SU-DHL-6 (cell line): ENCODE measurements around the gene CORO1C.

ENCODE experiments used
- EZH2phosphoT487 ChIP-seq: fragments of 200-600 bp; sonication (generic), shearing (Covaris generic); conservative IDR thresholded peaks from 2 replicates; pipeline ENCODE4 v1.6.1; 2018; ENCODE audit warnings: mild to moderate bottlenecking, antibody characterized with exemption, low read length, moderate library complexity, mixed read lengths
- TF ChIP-seq, protein P1 (sequence below): fragments of 200-600 bp; sonication (generic); IDR thresholded peaks from one replicate; pipeline ENCODE4 v1.5.1; 2017; ENCODE audit warnings: antibody characterized with exemption, mild to moderate bottlenecking, low read length, moderate library complexity; ENCODE audit not compliant: insufficient read depth, poor library complexity, severe bottlenecking

DNA sequence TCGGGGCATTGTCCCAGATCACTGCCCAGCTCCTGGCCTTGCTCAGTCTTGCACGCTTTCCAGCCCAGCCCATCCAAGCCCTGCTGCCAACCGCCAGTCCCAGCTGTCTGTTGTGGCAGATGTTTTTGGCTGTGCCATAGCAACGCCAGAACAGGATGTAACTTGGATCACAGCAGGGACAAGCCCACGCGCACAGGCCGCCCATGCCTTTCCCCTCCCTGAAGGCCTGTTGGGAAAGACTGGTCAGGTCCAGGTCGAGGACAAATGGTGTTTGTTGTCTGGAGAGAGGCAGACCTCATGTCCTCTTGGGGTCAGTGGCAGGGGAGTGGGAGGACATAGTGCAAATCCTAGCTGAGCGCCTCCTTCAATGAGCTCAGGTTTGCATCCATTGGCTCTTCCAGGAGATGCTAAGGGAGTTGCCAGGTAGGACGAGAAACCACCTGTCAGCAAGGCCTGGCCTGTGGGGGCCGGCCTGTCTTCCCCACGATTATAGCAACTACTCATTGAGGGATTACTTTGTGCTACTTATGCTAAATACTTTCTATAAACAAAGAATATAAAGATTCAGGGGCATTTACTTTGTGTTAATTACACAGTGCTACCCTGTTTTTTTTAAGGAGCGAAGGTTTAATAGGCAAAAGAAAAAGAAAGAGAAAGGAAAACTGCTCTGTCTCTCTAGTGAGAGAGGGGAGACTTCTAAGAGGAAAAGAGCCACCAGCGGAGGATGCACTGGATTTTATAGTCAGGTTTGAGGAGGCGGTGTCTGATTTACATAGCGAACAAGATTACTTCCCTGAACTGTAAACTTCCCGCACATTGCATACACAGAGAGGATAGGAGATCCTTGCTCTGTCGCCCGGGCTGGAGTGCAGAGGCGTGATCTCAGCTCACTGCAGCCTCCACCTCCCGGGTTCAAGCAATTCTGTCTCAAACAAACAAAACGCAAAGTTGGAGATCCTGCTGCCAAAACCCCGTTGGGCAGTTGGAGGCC is 42.8 kb upstream of the CORO1C start:
- TF ChIP-seq, protein P1, sequence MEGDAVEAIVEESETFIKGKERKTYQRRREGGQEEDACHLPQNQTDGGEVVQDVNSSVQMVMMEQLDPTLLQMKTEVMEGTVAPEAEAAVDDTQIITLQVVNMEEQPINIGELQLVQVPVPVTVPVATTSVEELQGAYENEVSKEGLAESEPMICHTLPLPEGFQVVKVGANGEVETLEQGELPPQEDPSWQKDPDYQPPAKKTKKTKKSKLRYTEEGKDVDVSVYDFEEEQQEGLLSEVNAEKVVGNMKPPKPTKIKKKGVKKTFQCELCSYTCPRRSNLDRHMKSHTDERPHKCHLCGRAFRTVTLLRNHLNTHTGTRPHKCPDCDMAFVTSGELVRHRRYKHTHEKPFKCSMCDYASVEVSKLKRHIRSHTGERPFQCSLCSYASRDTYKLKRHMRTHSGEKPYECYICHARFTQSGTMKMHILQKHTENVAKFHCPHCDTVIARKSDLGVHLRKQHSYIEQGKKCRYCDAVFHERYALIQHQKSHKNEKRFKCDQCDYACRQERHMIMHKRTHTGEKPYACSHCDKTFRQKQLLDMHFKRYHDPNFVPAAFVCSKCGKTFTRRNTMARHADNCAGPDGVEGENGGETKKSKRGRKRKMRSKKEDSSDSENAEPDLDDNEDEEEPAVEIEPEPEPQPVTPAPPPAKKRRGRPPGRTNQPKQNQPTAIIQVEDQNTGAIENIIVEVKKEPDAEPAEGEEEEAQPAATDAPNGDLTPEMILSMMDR = no peak
- TF ChIP-seq EZH2phosphoT487 = no peak
